GM12864 (cell line): ENCODE measurements around the gene SNX24.
"Not testable (repeated sequence)": the region's sequence is repeated elsewhere in the genome, so short reads cannot be mapped to it uniquely, and the experiment has no call there.

Experiments
- DNase-seq: peaks from one replicate; pipeline ENCODE4 v3.0.0-alpha.2; 2011; ENCODE audit warnings: low read depth
- H3K4me3 ChIP-seq: 2 replicates; pipeline ENCODE4 v1.5.1; 2011; ENCODE audit warnings: mild to moderate bottlenecking, low read depth, low read length, control low read depth
- CTCF ChIP-seq: IDR thresholded peaks from 2 replicates; pipeline ENCODE4 v1.5.1; 2011; ENCODE audit warnings: low read depth, mild to moderate bottlenecking, moderate library complexity, low read length, control low read depth, inconsistent platforms; ENCODE audit errors: missing control alignments

Gene SNX24

DNA sequence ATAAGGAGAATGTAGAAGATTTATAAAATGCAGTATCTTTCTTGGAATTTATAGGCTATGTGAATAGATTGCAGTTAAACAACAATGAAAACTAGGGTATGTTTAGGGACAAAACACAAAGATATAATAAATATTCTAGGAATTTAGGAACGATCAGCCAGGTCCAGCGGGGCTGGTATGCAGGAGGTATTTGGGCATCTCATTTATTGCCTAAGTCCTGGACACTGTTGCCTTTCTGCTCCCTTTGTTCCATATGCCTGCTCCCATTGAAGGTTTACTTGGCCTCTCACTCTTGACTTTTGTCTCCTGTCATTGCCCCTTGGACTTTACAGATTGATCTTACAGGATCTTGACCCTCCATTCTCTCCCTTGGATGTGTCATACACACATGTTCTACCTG, 55.9 kb downstream of the SNX24 start:
- H3K4me3 ChIP-seq, result no peak overlapping the region
- TF ChIP-seq CTCF, result no peak
- no peak for DNase-seq

GRCh38 chr5:122902263-122902662, 56.9 kb downstream of the SNX24 start:
- no peak overlapping the region for H3K4me3 ChIP-seq
- DNase-seq, result no peak
- TF ChIP-seq CTCF, result no peak

- TF ChIP-seq CTCF, result no peak
- DNase-seq, result no peak
- no peak overlapping the region for H3K4me3 ChIP-seq
Observed at GRCh38 chr5:122906768-122907167, 61.4 kb downstream of the SNX24 start.

DNA sequence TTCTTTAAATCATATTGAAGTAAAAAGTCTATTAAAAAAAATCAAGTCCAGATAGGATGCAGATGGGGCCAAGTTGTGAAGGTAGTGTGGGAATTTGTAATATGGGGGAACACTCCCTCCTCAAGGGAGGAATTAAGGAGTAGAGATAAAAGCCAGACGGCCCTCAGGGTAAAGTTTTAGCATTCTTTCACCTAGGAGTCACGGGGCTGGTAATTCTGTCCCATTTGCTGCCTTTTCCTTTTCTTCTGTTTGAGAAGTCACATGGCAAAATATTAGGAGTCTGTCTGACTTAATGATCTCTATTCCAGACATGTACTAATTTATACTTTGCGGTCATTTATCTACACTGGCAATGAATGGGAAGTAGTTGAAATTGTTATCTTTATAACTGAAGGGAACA, 61.9 kb downstream of the SNX24 start:
- no peak for DNase-seq
- TF ChIP-seq CTCF, result no peak
- H3K4me3 ChIP-seq, result no peak overlapping the region

DNA sequence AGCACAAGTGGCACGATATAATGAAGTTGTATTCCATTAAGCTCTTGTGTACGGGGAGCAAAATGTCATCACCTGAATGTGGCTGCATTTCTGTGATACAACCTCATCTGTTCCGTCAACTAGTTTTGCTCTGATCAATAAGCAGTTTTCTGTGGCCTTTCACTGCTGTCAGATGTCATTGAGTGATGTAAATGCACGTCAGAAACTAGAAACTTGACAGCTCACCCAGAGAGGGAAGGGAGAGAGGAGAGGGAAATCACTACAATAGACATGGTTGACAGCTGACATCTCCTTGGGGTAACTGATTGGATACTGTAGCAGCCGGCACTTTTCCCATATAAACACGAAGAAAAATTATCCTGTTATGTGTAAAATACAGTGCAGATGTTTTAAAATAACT, 62.7 kb downstream of the SNX24 start:
- no peak for DNase-seq
- no peak overlapping the region for H3K4me3 ChIP-seq
- TF ChIP-seq CTCF, result no peak

GRCh38 chr5:122908662-122909061, 63.2 kb downstream of the SNX24 start:
- no peak for DNase-seq
- TF ChIP-seq CTCF, result no peak
- no peak overlapping the region for H3K4me3 ChIP-seq

- no peak overlapping the region for H3K4me3 ChIP-seq
- TF ChIP-seq CTCF, result no peak
- no peak for DNase-seq
Observed at GRCh38 chr5:122909470-122910100, 64.2 kb downstream of the SNX24 start.

DNA sequence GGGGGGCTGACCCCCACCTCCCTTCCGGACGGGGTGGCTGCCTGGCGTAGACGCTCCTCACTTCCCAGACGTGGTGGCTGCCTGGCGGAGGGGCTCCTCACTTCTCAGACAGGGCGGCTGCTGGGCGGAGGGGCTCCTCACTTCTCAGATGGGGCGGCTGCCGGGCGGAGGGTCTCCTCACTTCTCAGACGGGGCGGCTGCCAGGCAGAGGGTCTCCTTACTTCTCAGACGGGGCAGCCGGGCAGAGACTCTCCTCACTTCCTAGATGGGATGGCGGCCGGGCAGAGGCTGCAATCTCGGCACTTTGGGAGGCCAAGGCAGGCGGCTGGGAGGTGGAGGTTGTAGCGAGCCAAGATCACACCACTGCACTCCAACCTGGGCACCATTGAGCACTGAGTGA, 68.0 kb downstream of the SNX24 start:
- H3K4me3 ChIP-seq, DNase-seq: not testable (repeated sequence)
